ENCODE measurements around the gene CERS3.

Gene CERS3

GRCh38 chr15:100515758-100516157 is 13.0 kb downstream of the CERS3 start:
- H3K27me3 ChIP-seq (ENCODE audit: insufficient read depth, poor library complexity, severe bottlenecking), result no peaks in the 10 kb centered on the region
- no peak overlapping the region for H3K27ac ChIP-seq (replicated peaks)
- no peak for DNase-seq (ENCODE audit: low read depth in 1 of 2, low spot score in 1 of 2)
- H3K4me3 ChIP-seq (replicated peaks; ENCODE audit: insufficient read depth, low read length), result no peak overlapping the region
- no peak for TF ChIP-seq GABPA (IDR thresholded peaks at IDR 0.05; ENCODE audit: low read depth)
- no peak for TF ChIP-seq REST (IDR thresholded peaks at IDR 0.05; ENCODE audit: insufficient replicate concordance, low read depth)
- TF ChIP-seq CTCF (IDR thresholded peaks at IDR 0.05; ENCODE audit: insufficient read depth, low read length), result no peak
- no peak for TF ChIP-seq POLR2AphosphoS5 (IDR thresholded peaks at IDR 0.05; ENCODE audit: low read depth)
- TF ChIP-seq SPI1 (IDR thresholded peaks at IDR 0.05; ENCODE audit: borderline replicate concordance, low read depth), result no peak

GRCh38 chr15:100508641-100509300 is 20.0 kb downstream of the CERS3 start:
- Histone ChIP-seq H3K27ac (replicated peaks) (no peak overlapping the region), H3K4me3 (replicated peaks; ENCODE audit: insufficient read depth, low read length) (no peak overlapping the region), H3K27me3 (ENCODE audit: insufficient read depth, poor library complexity, severe bottlenecking) (no peaks in the 10 kb centered on the region)
- TF ChIP-seq SPI1 (IDR thresholded peaks at IDR 0.05; ENCODE audit: borderline replicate concordance, low read depth), result no peak
- DNase-seq (ENCODE audit: low read depth in 1 of 2, low spot score in 1 of 2), result no peak

- H3K27me3 ChIP-seq (ENCODE audit: insufficient read depth, poor library complexity, severe bottlenecking), result no peaks in the 10 kb centered on the region
- no peak for DNase-seq (ENCODE audit: low read depth in 1 of 2, low spot score in 1 of 2)
- H3K27ac ChIP-seq (replicated peaks), result no peak overlapping the region
- H3K4me3 ChIP-seq (replicated peaks; ENCODE audit: insufficient read depth, low read length), result no peak overlapping the region
- TF ChIP-seq POLR2AphosphoS5 (IDR thresholded peaks at IDR 0.05; ENCODE audit: low read depth) (no peak), CTCF (IDR thresholded peaks at IDR 0.05; ENCODE audit: insufficient read depth, low read length) (no peak), SPI1 (IDR thresholded peaks at IDR 0.05; ENCODE audit: borderline replicate concordance, low read depth) (no peak), GABPA (IDR thresholded peaks at IDR 0.05; ENCODE audit: low read depth) (no peak), REST (IDR thresholded peaks at IDR 0.05; ENCODE audit: insufficient replicate concordance, low read depth) (no peak)
These were observed 26.1 kb downstream of the CERS3 start for GRCh38 chr15:100502651-100503050.

GRCh38 chr15:100501117-100501516 is 27.6 kb downstream of the CERS3 start:
- no peak for DNase-seq (ENCODE audit: low read depth in 1 of 2, low spot score in 1 of 2)
- Histone ChIP-seq H3K4me3 (replicated peaks; ENCODE audit: insufficient read depth, low read length) (no peak overlapping the region), H3K27me3 (ENCODE audit: insufficient read depth, poor library complexity, severe bottlenecking) (no peaks in the 10 kb centered on the region), H3K27ac (replicated peaks) (no peak overlapping the region)
- no peak for TF ChIP-seq SPI1 (IDR thresholded peaks at IDR 0.05; ENCODE audit: borderline replicate concordance, low read depth)
- TF ChIP-seq CTCF (IDR thresholded peaks at IDR 0.05; ENCODE audit: insufficient read depth, low read length), result no peak
- TF ChIP-seq GABPA (IDR thresholded peaks at IDR 0.05; ENCODE audit: low read depth), result no peak
- no peak for TF ChIP-seq REST (IDR thresholded peaks at IDR 0.05; ENCODE audit: insufficient replicate concordance, low read depth)
- no peak for TF ChIP-seq POLR2AphosphoS5 (IDR thresholded peaks at IDR 0.05; ENCODE audit: low read depth)

Data from HL-60 (cell line).